Stomach (tissue), 9 donors: Measurements from ENCODE around the gene HSD17B7. TPM values are rescaled to one million over a fixed set of nuclear protein-coding genes. Genes with fewer than 3 reads are reported as not detected.

Source experiments
- DNase-seq, 2 donors: peaks; one replicate each; pipeline versions ENCODE4 v3.0.0 to v3.0.0-alpha.2; 2013 to 2019
- H3K27ac ChIP-seq, 5 donors: fragments of 200-600 bp in 4 of 5; sonication (generic) in 4 of 5; one replicate each; pipeline ENCODE4 v1.5.1; 2013 to 2019; ENCODE audit warnings: mild to moderate bottlenecking in 1 of 5, moderate library complexity in 1 of 5
- H3K27me3 ChIP-seq, 3 donors: fragments of 200-600 bp; sonication (generic); one replicate each; pipeline ENCODE4 v1.5.1; 2017 to 2019; ENCODE audit warnings: mixed run types in 1 of 3
- H3K36me3 ChIP-seq, 4 donors: fragments of 200-600 bp; sonication (generic); 1 replicate in 3 of 4; 2 replicates in 1 of 4; pipeline ENCODE4 v1.5.1; 2016 to 2019
- H3K4me1 ChIP-seq, 4 donors: fragments of 200-600 bp; sonication (generic); one replicate each; pipeline ENCODE4 v1.5.1; 2016 to 2019
- H3K4me3 ChIP-seq, 4 donors: fragments of 200-600 bp; sonication (generic) in 3 of 4; one replicate each; pipeline ENCODE4 v1.5.1; 2016 to 2019; ENCODE audit warnings: mild to moderate bottlenecking in 1 of 4
- H3K9me3 ChIP-seq, 4 donors: fragments of 200-600 bp; sonication (generic); one replicate each; pipeline ENCODE4 v1.5.1; 2016 to 2019
- EP300 ChIP-seq: sonication (generic); formaldehyde crosslinking; IDR thresholded peaks from one replicate; pipeline ENCODE4 v1.6.1; 2017; ENCODE audit warnings: antibody characterized with exemption
- POLR2A ChIP-seq, 4 donors: fragments of 450-650 bp; IDR thresholded peaks; one replicate each; pipeline ENCODE4 v1.6.1; 2016; ENCODE audit warnings: antibody characterized with exemption in 4 of 4, control low read depth in 2 of 4, mild to moderate bottlenecking in 1 of 4, moderate library complexity in 1 of 4
- POLR2AphosphoS5 ChIP-seq, 3 donors: sonication (generic); formaldehyde crosslinking; IDR thresholded peaks; one replicate each; pipeline ENCODE4 v1.6.1; 2016; ENCODE audit warnings: antibody characterized with exemption in 3 of 3
- WGBS, 5 donors: extraction: QIAGEN DNeasy Blood & Tissue Kit in 3 of 5; methylation state at CpG; one replicate each; pipeline versions ENCODE4 v1.1.5 to v1.1.7; 2013 to 2018; 5-methylcytosine and 5-hydroxymethylcytosine counted together
- intact Hi-C: fragments of 100-400 bp; cut with DNase I; formaldehyde crosslinking; loops from one replicate; pipeline ENCODE4 v1.15.1; 2023; ENCODE audit warnings: low total_unique reads
- polyA plus RNA-seq, 3 donors: library from polyadenylated mRNA; stranded (reverse); fragments of 200-250 nt; gene quantifications; one replicate each; pipeline ENCODE4 v1.2.3, GENCODE V29; 2013
- total RNA-seq, 5 donors: library from RNA; depleted of rRNA; stranded (reverse); fragments of >200 nt; gene quantifications; one replicate each; pipeline versions ENCODE4 v1.1.0 to v1.2.3, GENCODE V29; 2014 to 2016
- TF ChIP-seq, protein P1 (sequence below), 7 experiments: fragments of 450-650 bp in 4 of 7; fragments of 200-600 bp in 3 of 7; sonication (generic) in 3 of 7; IDR thresholded peaks; one replicate each; pipeline ENCODE4 v1.5.1; 2016 to 2019; ENCODE audit warnings: antibody characterized with exemption in 7 of 7, control low read depth in 2 of 7, mild to moderate bottlenecking in 1 of 7
- donor health status: healthy with polysubstance abuse.
- donor health status: Bipolar disorder and iron deficiency.
- donor health status: healthy.

Gene HSD17B7
- total and polyA plus RNA-seq, 8 donors = 2.3 to 75.9 (median 11.9) TPM

DNA sequence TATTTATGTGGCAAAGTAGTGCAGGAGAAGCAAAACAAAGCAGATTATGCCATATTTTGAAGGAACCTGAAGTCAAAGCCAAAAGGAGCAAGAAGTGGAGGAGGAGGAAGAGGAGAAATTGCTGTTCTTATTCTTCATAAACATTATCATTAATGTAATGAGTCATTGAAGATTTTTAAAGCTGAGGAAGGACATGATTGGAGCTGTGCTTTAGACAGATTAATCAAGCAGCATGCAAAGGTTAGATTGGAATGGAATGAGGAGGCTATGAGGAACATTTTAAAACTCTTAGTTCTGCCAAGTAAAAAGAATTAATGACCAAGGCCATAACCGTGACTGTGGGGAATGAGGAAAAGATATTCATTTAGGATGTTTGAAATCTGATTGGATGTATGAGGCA is 33.0 kb upstream of the HSD17B7 start:
- H3K9me3 ChIP-seq = no peaks in the 10 kb centered on the region
- intact Hi-C loops = no loop called here
- peak overlapping the region in 2 of 5 donors; percentile 8 to 24 for H3K27ac ChIP-seq
- TF ChIP-seq EP300 (no peak), POLR2AphosphoS5 (IDR thresholded peaks at IDR 0.05) (no peak), POLR2A (IDR thresholded peaks at IDR 0.05) (no peak)
- TF ChIP-seq, protein P1, sequence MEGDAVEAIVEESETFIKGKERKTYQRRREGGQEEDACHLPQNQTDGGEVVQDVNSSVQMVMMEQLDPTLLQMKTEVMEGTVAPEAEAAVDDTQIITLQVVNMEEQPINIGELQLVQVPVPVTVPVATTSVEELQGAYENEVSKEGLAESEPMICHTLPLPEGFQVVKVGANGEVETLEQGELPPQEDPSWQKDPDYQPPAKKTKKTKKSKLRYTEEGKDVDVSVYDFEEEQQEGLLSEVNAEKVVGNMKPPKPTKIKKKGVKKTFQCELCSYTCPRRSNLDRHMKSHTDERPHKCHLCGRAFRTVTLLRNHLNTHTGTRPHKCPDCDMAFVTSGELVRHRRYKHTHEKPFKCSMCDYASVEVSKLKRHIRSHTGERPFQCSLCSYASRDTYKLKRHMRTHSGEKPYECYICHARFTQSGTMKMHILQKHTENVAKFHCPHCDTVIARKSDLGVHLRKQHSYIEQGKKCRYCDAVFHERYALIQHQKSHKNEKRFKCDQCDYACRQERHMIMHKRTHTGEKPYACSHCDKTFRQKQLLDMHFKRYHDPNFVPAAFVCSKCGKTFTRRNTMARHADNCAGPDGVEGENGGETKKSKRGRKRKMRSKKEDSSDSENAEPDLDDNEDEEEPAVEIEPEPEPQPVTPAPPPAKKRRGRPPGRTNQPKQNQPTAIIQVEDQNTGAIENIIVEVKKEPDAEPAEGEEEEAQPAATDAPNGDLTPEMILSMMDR (IDR thresholded peaks at IDR 0.05) = no peak
- H3K27me3 ChIP-seq = no peaks in the 10 kb centered on the region
- peaks cover 0 to 9% (median 3%) of the 10 kb centered on the region in 4 donors for H3K4me1 ChIP-seq
- no peak for DNase-seq
- H3K4me3 ChIP-seq = no peak overlapping the region
- WGBS, 5 donors = 40 to 63% (median 44%) methylated on average over 1 of the region's 1 CpG
- peaks cover 8 to 56% (median 49%) of the 10 kb centered on the region in 4 donors for H3K36me3 ChIP-seq

GRCh38 chr1:162765788-162766187 is 24.7 kb upstream of the HSD17B7 start:
- H3K36me3 ChIP-seq = peaks cover 0 to 58% (median 47%) of the 10 kb centered on the region in 4 donors
- TF ChIP-seq POLR2AphosphoS5 (IDR thresholded peaks at IDR 0.05) (no peak), EP300 (no peak), POLR2A (IDR thresholded peaks at IDR 0.05) (no peak)
- TF ChIP-seq, protein P1 (IDR thresholded peaks at IDR 0.05) = no peak
- no peaks in the 10 kb centered on the region for H3K27me3 ChIP-seq
- H3K27ac ChIP-seq = no peak overlapping the region
- H3K4me1 ChIP-seq = no peaks in the 10 kb centered on the region
- DNase-seq = no peak
- 76 to 97% (median 92%) methylated on average over 1 of the region's 1 CpG for WGBS, 5 donors
- intact Hi-C loops = no loop called here
- no peaks in the 10 kb centered on the region for H3K9me3 ChIP-seq
- H3K4me3 ChIP-seq = no peak overlapping the region

DNA sequence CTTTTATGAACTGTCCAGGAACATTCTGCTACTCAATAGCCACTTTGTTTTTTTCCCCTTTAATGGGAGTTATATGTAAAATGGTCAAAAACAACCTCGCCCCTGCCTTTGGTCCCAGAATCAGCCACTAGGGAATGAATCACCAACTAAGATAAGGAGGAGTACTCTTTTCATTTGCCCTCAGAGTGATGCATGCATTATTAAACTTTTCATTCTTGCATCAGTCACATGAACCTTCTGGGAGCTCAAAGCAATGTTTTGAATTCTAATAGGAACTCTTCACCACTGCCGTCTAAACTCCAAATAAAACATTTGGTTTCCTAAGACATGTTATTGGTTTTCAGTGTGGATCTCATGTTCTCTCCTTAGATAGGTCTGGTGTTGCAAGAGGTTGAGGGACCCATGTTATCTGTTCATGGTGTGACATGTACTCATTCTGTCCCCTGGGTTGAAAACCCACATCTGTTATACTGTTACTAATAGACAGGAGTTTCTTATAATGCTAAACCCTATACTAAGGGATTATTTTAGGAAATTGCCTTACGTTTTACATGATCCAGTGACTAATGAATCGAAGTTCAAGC is 17.8 kb upstream of the HSD17B7 start:
- Histone ChIP-seq H3K4me1 (no peaks in the 10 kb centered on the region), H3K4me3 (no peak overlapping the region), H3K36me3 (peaks cover 0 to 77% (median 59%) of the 10 kb centered on the region in 4 donors), H3K9me3 (no peaks in the 10 kb centered on the region), H3K27me3 (no peaks in the 10 kb centered on the region), H3K27ac (no peak overlapping the region)
- no peak for DNase-seq
- no peak for TF ChIP-seq POLR2A (IDR thresholded peaks at IDR 0.05)
- TF ChIP-seq POLR2AphosphoS5 (IDR thresholded peaks at IDR 0.05) = no peak
- TF ChIP-seq EP300 = no peak
- TF ChIP-seq, protein P1 (IDR thresholded peaks at IDR 0.05) = no peak
- intact Hi-C loops = no loop called here
- WGBS, 5 donors = 86 to 93% (median 91%) methylated on average over 4 of the region's 4 CpGs

DNA sequence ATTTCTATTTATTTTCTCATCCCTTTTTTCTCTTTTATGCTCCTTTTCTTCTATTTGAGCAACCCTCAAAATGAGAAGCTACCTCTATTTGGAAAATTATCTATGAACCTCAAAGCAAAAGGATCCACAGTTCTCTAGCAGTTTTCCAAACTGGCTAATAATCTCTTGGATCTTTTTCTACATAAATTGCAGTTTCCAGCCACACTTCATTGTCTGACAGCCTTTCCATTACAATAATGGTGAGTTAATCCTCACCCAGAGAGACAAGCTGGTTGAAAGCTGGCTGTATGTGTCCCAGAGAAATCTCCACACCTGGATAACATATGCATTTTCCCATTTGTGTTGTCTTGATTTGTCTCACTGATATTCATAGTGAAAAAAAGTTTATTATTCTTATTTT is 16.5 kb upstream of the HSD17B7 start:
- H3K36me3 ChIP-seq = peaks cover 0 to 74% (median 53%) of the 10 kb centered on the region in 4 donors
- DNase-seq = no peak
- no peak overlapping the region for H3K4me3 ChIP-seq
- H3K9me3 ChIP-seq = no peaks in the 10 kb centered on the region
- TF ChIP-seq, protein P1 (IDR thresholded peaks at IDR 0.05) = no peak
- TF ChIP-seq POLR2AphosphoS5 (IDR thresholded peaks at IDR 0.05) = no peak
- TF ChIP-seq POLR2A (IDR thresholded peaks at IDR 0.05) = no peak
- no peak for TF ChIP-seq EP300
- no peaks in the 10 kb centered on the region for H3K27me3 ChIP-seq
- no peaks in the 10 kb centered on the region for H3K4me1 ChIP-seq
- H3K27ac ChIP-seq = no peak overlapping the region
- intact Hi-C loops = no loop called here
